ENCODE measurements around the gene DNAJC10.

The DNAJC10 gene

GRCh38 chr2:182804128-182804527 is 88.1 kb downstream of the DNAJC10 start:
- H2AFZ ChIP-seq (ENCODE audit: low read length): no peak overlapping the region
- H3K9me2 ChIP-seq (ENCODE audit: low read depth, low read length): no peaks in the 10 kb centered on the region
- no peak overlapping the region for H3K9ac ChIP-seq (ENCODE audit: low read length)
- H3K27ac ChIP-seq (ENCODE audit: low read depth, low read length, poor library complexity, severe bottlenecking): no peak overlapping the region
- no peaks in the 10 kb centered on the region for H3F3A ChIP-seq (ENCODE audit: insufficient read depth, low read length)
- H3K4me2 ChIP-seq (ENCODE audit: low read length): no peak overlapping the region
- H3K27me3 ChIP-seq (ENCODE audit: insufficient read depth, low read length): no peaks in the 10 kb centered on the region
- no peaks in the 10 kb centered on the region for H3K4me1 ChIP-seq (ENCODE audit: insufficient read depth, low read length, severe bottlenecking)
- no peaks in the 10 kb centered on the region for H3K9me3 ChIP-seq (ENCODE audit: low read length)
- TF ChIP-seq EZH2 (IDR thresholded peaks at IDR 0.05; ENCODE audit: borderline replicate concordance, low read length) (no peak), CTCF (IDR thresholded peaks at IDR 0.05; ENCODE audit: low read length) (no peak)
- no peak overlapping the region for H3K4me3 ChIP-seq (ENCODE audit: low read depth, low read length, poor library complexity, severe bottlenecking)
- H3K79me2 ChIP-seq (ENCODE audit: insufficient read depth, low read length): no peaks in the 10 kb centered on the region
- no peaks in the 10 kb centered on the region for H3K36me3 ChIP-seq (ENCODE audit: insufficient read depth, low read length)
- H4K20me1 ChIP-seq (ENCODE audit: insufficient read depth, low read length): no peaks in the 10 kb centered on the region

GRCh38 chr2:182807319-182807718 is 91.3 kb downstream of the DNAJC10 start:
- Histone ChIP-seq H3K79me2 (ENCODE audit: insufficient read depth, low read length) (no peaks in the 10 kb centered on the region), H3K9me3 (ENCODE audit: low read length) (no peaks in the 10 kb centered on the region), H3F3A (ENCODE audit: insufficient read depth, low read length) (no peaks in the 10 kb centered on the region), H2AFZ (ENCODE audit: low read length) (no peak overlapping the region), H4K20me1 (ENCODE audit: insufficient read depth, low read length) (no peaks in the 10 kb centered on the region), H3K27ac (ENCODE audit: low read depth, low read length, poor library complexity, severe bottlenecking) (no peak overlapping the region), H3K9me2 (ENCODE audit: low read depth, low read length) (no peaks in the 10 kb centered on the region), H3K4me2 (ENCODE audit: low read length) (no peak overlapping the region), H3K27me3 (ENCODE audit: insufficient read depth, low read length) (no peaks in the 10 kb centered on the region), H3K4me3 (ENCODE audit: low read depth, low read length, poor library complexity, severe bottlenecking) (no peak overlapping the region), H3K36me3 (ENCODE audit: insufficient read depth, low read length) (no peaks in the 10 kb centered on the region), H3K4me1 (ENCODE audit: insufficient read depth, low read length, severe bottlenecking) (no peaks in the 10 kb centered on the region), H3K9ac (ENCODE audit: low read length) (no peak overlapping the region)
- TF ChIP-seq CTCF (IDR thresholded peaks at IDR 0.05; ENCODE audit: low read length) (no peak), EZH2 (IDR thresholded peaks at IDR 0.05; ENCODE audit: borderline replicate concordance, low read length) (no peak)

- TF ChIP-seq EZH2 (IDR thresholded peaks at IDR 0.05; ENCODE audit: borderline replicate concordance, low read length) (no peak), CTCF (IDR thresholded peaks at IDR 0.05; ENCODE audit: low read length) (no peak)
- no peaks in the 10 kb centered on the region for H3K9me3 ChIP-seq (ENCODE audit: low read length)
Measured at GRCh38 chr2:182810087-182810486, 94.0 kb downstream of the DNAJC10 start.

More at GRCh38 chr2:182810087-182810486, 94.0 kb downstream of the DNAJC10 start:
- no peak overlapping the region for H3K9ac ChIP-seq (ENCODE audit: low read length)
- H3K36me3 ChIP-seq (ENCODE audit: insufficient read depth, low read length): no peaks in the 10 kb centered on the region
- H3K27ac ChIP-seq (ENCODE audit: low read depth, low read length, poor library complexity, severe bottlenecking): no peak overlapping the region
- no peaks in the 10 kb centered on the region; the same call in 1 of the 2 replicates for H3K27me3 ChIP-seq (ENCODE audit: insufficient read depth, low read length)
- no peaks in the 10 kb centered on the region for H3K9me2 ChIP-seq (ENCODE audit: low read depth, low read length)
- no peak overlapping the region for H3K4me2 ChIP-seq (ENCODE audit: low read length)
- no peak overlapping the region for H2AFZ ChIP-seq (ENCODE audit: low read length)
- no peak overlapping the region for H3K4me3 ChIP-seq (ENCODE audit: low read depth, low read length, poor library complexity, severe bottlenecking)
- no peaks in the 10 kb centered on the region for H4K20me1 ChIP-seq (ENCODE audit: insufficient read depth, low read length)
- H3K4me1 ChIP-seq (ENCODE audit: insufficient read depth, low read length, severe bottlenecking): no peaks in the 10 kb centered on the region
- no peaks in the 10 kb centered on the region for H3F3A ChIP-seq (ENCODE audit: insufficient read depth, low read length)
- H3K79me2 ChIP-seq (ENCODE audit: insufficient read depth, low read length): no peaks in the 10 kb centered on the region

All from OCI-LY1 (cell line).